ENCODE measurements around the gene B4GALT6. TPM values are rescaled to one million over a fixed set of nuclear protein-coding genes. Genes with fewer than 3 reads are reported as not detected.

Gene B4GALT6
- total RNA-seq, 1 donor from 2014 or later = 3.5 TPM

GRCh38 chr18:31683106-31683505, 1.3 kb downstream of the B4GALT6 start:
- no peak for TF ChIP-seq CTCF (IDR thresholded peaks at IDR 0.05)
- no peak for ATAC-seq

GRCh38 chr18:31680831-31681568, 3.4 kb downstream of the B4GALT6 start:
- TF ChIP-seq CTCF (IDR thresholded peaks at IDR 0.05) = peak; percentile 36
- H3K9me3 ChIP-seq = no peaks in the 10 kb centered on the region
- intact Hi-C loops (cut with DNase I) = no loop called here
- DNase-seq (no peak), ATAC-seq (no peak)
- no peaks in the 10 kb centered on the region for H3K4me1 ChIP-seq
- no peak overlapping the region for H3K4me3 ChIP-seq
- peaks cover 17% of the 10 kb centered on the region for H3K27me3 ChIP-seq
- H3K27ac ChIP-seq = no peak overlapping the region
- H3K36me3 ChIP-seq = no peaks in the 10 kb centered on the region

More at GRCh38 chr18:31683106-31683505, 1.3 kb downstream of the B4GALT6 start:
- Histone ChIP-seq H3K9me3 (no peaks in the 10 kb centered on the region), H3K27ac (no peak overlapping the region), H3K4me1 (no peaks in the 10 kb centered on the region), H3K27me3 (peaks cover 17% of the 10 kb centered on the region), H3K36me3 (no peaks in the 10 kb centered on the region), H3K4me3 (no peak overlapping the region)
- DNase-seq = no peak
- intact Hi-C loops (cut with DNase I) = no loop called here

DNA sequence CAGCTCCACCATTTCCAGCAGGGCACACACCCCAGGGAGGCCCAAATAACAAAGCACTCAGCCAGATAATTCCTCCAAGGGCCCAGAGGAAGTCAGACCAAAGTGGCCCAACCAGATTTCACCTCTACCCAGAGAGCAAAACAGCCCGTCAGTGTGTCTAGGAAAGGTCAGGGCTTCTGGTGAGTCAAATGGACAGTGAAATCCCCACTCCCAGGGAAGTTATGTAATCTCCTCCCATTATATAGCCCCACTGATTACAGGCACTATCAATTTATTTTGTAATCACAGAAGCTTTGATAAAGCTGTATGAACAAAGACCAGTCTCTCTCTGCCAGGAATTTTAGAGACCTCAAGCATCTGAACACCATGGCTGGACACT, 4.0 kb downstream of the B4GALT6 start:
- no peak for TF ChIP-seq CTCF (IDR thresholded peaks at IDR 0.05)
- intact Hi-C loops (cut with DNase I) = no loop called here
- Histone ChIP-seq H3K27ac (no peak overlapping the region), H3K27me3 (peaks cover 17% of the 10 kb centered on the region), H3K4me3 (no peak overlapping the region), H3K4me1 (no peaks in the 10 kb centered on the region), H3K36me3 (no peaks in the 10 kb centered on the region), H3K9me3 (no peaks in the 10 kb centered on the region)
- ATAC-seq (no peak), DNase-seq (no peak)

- peaks cover 17% of the 10 kb centered on the region for H3K27me3 ChIP-seq
- DNase-seq (no peak), ATAC-seq (no peak)
- H3K4me3 ChIP-seq = no peak overlapping the region
- no peak for TF ChIP-seq CTCF (IDR thresholded peaks at IDR 0.05)
- intact Hi-C loops (cut with DNase I) = no loop called here
- no peaks in the 10 kb centered on the region for H3K9me3 ChIP-seq
- H3K36me3 ChIP-seq = no peaks in the 10 kb centered on the region
- no peak overlapping the region for H3K27ac ChIP-seq
- no peaks in the 10 kb centered on the region for H3K4me1 ChIP-seq
Observed at GRCh38 chr18:31679791-31680432, 4.5 kb downstream of the B4GALT6 start.

DNA sequence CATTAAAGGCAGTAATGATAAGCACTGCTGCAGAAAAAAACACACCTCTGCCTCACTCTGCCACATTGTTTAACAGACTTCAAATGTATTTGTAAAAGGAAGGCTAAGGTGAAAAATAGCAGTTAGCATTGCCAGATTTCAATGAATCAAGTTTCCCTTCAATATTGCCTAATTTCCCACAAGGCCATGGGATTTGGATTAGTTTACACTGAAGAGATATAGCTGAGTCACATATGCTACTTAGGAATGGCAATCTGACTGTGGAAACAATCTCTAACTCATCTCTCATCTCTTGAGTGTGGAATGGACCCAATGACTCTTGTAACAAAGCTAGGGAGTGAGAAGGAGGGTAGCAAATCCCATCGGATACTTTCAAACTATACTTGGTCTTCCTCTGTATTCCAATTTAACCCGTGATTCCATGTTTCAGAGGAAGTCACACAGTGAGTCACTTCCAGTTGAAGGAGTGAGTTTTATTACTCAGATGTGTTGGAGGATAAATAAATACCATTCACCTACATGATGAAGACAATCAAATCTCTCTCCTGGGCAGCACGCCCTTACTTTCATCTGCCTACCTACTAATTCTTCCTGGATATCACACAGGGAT, 5.1 kb downstream of the B4GALT6 start:
- Histone ChIP-seq H3K9me3 (no peaks in the 10 kb centered on the region), H3K4me1 (no peaks in the 10 kb centered on the region), H3K36me3 (no peaks in the 10 kb centered on the region), H3K4me3 (no peak overlapping the region), H3K27me3 (peaks cover 17% of the 10 kb centered on the region), H3K27ac (no peak overlapping the region)
- DNase-seq (no peak), ATAC-seq (no peak)
- intact Hi-C loops (cut with DNase I) = no loop called here
- no peak for TF ChIP-seq CTCF (IDR thresholded peaks at IDR 0.05)

Data from upper lobe of right lung (tissue), 1 donor.